SIG-M5 (cell line): Measurements from ENCODE around the gene RGS3.

Source experiments
- DNase-seq: peaks from one replicate; lab custom pipeline; 2025; lab: John Stamatoyannopoulos, UW

The RGS3 gene

DNA sequence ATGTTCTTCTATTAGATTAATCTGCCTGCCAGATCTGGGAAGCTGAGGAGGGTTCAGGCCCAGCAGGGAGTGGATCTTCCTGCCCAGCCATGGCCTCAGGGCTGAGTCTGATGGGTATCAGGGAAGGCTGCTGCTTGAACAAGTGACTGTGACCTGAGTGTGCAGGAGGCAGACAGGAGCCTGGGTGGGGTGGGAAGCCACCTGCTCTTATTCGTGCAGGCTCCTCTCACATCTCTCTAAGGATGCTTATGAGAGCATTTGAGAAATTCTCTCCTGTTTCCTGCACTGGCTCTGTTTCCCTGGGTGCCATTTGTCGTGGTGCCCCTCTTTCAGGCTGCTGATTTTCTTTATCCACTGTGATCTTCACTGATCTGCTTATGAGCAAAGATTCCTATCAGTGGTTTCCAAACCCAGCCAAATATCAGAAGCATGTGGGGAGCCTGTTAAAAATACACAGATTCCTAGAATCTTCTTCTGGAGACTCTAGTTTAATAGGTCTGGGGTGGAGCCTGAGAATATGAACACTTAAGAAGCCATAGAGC is 2.1 kb downstream of the RGS3 start:
- DNase-seq, result no peak

DNA sequence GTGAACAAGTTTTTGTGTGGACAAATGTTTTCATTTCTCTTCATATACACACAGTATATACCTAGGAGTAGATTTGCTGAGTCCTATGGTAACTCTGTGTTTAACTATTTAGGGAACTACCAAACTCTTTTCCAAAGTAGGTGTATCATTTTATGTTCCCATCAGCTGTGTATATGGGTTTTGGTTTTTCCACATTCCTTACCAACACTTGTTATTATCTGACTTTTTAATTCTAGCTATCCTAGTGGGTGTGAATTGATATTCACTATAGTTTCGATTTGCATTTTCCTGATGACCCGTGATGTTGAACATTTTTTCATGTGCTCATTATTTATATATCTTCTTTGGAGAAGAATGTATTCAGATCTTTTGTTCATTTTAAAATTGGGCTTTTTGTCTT is 3.7 kb downstream of the RGS3 start:
- DNase-seq, result no peak

DNA sequence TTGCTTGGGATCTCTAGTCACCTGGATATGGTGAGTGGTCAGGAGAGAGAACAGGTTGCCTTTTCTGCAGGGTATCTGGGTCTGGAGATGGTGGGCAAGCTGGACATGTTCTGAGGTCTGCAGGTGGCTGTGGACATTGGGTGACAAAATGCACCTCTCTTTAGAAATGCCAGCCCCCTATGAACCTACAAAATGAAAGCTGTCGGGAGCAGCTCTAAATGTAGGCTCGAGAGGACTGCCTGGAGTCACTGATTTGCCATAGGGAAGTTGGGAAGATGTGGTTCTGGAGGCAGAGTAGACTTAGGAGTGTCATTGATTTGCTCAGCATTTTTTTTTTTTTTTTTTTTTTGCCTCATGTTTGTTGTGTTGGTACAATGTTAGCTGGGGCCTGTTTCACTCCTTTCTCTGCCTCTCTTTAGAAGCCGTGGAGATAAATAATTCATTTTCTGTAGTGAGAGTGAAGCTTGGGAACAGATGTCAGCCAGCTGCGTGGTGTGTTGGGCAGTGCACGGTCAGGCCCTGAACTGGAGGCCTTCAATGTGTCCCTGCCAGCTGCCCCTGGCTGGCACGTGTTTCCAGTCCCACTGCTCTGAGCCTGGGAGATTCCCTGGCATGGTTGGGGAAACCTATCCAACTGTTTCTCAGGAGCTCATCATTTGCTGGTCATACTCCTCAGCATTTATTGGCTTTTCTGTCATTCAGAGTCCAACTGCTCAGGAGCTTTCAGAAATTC is 5.4 kb downstream of the RGS3 start:
- DNase-seq, result no peak

DNA sequence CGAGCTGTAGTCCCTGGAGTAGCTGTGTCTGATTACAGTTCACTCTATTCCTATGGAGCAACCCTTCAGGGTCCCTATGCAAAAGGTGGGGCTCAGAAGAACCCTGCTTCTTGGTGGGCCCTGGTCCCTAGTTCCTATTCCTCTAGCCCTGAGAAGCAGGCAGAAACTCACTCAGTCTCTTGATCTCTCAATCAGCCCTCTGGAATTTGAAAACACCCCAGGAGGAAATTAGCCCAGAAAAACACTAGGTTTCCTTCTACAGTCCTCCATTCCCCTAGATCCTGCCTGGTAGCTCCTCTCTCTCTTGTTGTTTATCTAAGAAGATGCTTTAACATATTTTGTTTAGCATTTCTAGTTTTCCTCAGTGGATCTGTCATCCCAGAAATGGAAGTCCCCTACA is 7.6 kb downstream of the RGS3 start:
- no peak for DNase-seq

DNA sequence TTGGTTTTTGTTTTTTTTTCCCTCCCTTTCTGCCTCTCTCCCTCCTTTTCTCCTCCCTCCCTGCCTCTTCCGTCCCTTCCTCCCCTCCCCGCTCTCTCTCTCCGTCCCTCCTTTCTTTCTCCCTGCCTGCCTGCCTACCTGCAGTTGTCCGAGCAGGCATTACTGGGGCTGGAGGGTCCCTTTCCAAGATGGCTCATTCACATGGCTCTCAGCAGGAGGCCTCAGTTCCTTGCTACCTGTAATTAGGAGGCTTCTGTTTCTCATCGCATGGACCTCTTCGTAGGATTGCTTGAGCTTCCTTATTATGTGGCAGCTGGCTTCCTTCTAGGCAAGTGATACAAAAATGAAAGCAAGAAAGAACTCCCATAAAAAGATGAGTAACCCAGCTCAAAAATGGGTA is 8.0 kb downstream of the RGS3 start:
- DNase-seq, result no peak

DNA sequence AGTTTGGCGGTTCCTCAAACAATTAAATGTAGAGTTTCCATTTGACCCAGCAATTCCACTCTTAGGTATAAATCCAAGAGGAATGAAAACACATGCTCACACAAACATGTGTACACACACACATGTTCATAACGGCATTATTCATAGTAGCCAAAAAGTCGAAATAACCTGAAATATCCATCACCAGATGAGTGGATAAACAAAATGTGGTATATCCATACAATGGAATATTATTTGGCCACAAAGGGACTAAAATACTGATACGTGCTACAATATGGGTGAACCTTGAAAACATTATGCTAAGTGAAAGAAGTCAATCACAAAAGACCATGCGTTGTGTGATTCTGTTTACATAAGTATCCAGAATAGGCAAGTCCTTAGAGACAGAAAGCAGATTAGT is 8.7 kb downstream of the RGS3 start:
- DNase-seq, result no peak

DNA sequence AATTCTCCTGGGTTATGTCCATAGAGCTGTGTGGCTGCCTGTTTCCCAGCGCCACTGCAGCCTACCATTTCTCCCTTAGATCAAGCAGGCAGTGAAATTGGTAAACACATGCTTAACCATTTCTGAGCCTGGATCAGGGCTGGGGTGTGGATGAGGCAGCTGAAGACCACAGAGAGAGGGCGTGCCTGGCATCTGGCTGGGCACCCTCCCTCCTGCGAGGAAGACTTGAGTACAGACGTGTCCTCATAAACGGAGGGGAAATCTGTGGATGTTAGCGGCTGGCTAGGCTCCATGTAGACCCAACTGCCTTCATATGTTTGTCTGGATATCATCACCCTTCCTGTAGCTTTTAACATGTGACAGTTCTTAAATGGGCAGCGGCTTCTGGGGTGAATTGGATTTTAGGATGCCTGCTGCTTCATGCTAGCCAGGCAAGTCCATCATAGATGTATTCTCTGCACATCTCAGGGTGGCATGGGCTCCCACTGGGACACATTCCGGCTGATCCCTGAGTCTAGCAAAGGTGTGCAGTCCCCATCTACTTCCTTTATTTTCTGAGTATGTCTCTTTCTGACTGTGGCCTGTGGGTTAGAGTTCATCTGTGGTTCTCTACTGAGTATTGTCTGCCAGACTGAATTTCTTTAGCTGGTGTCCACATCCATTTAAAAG is 11.0 kb downstream of the RGS3 start:
- DNase-seq, result no peak

DNA sequence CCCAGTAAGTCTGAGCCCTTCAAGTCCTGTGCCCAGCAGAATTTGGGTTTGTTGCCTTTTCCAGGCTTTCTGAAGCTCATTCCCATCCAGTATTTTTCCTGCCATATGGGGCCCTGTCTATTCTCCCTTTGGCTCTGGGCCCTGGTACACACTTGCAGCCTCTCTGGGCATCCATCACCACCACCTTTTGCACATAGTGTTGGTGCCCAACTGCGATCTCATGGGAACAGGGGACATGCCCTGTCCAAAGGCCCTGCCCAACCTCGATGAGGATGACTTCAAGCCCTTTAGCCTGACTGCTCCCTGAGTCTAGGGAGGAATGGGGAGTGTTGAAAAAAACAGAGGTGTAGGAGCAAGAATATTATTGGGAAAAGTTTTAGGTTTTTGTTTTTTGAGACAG is 11.5 kb downstream of the RGS3 start:
- no peak for DNase-seq

DNA sequence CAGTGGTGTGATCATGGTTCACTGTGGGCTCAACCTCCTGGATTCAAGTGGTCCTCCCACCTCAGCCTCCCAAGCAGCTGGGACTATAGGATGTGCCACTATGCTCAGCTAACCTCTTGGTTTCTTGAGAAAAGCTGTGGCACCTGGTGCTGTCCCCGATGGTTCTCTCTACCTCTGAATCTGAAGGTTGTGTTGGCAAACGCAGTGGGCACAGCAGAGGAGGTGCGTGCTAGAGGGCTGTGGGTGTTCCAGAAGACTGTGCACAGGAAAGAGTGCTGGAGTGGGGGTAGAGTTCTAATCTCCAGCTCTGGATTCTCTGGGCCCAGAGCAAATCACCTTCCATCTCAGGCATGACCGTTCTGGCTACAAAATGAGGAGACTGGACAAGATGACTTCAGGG is 12.5 kb downstream of the RGS3 start:
- DNase-seq, result no peak

DNA sequence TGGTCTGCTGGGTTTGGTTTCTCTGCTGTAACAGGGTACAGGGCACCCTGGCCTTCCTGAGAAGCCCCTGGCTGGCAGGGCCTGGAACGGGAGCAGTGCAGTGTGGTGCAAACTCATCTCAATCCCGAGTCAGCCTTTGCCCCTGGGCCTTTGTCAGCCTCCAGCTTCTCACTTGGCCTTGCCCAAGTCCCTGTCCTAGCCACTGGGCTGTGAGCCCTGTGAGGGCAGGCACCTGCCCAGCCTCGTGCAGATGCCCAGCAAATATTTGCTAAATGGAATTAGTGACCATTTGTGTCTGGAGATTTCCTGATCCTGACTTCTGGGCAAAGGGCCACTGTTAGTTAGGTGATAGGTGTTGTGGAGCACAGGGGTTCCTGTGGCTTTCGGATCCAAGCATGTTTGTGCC is 13.0 kb downstream of the RGS3 start:
- DNase-seq, result no peak

DNA sequence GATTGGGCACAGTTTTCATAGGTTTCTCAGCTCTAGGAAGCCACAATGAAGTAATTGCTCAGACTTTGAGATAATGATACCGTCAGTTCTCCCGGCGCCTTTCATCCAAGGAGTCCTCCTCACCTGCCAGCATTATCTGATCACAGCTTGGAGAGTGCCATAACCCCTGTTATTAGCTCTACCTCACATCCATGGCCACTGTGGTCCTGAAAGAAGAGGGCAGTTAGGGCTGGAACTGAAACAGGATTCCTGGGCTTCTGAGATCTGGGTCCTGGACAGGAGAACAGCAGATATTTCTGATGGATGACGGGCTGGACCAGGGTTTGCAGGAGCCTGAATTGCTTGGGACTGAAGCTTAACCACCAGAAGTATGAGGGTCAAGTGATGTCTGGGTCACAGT is 13.5 kb downstream of the RGS3 start:
- no peak for DNase-seq

DNA sequence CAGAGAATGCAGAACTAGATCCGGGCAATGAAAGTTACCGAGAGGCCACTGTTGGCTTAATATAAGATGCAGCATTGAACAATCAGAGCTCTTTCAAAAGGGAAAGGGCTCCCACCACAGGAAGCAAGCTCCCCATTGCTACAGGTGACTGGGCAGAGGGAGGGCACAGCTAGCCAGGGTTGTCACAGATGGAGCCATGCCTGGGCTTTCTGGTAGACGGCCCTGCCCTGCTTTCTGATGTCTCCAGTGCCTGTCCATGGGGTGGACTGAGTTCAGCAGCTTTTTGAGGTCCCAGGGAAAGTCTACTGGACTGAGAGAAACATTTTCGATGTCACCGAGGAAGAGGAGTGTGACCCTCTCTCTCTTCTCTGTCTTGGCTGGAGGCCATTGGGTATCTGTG is 14.1 kb downstream of the RGS3 start:
- no peak for DNase-seq

DNA sequence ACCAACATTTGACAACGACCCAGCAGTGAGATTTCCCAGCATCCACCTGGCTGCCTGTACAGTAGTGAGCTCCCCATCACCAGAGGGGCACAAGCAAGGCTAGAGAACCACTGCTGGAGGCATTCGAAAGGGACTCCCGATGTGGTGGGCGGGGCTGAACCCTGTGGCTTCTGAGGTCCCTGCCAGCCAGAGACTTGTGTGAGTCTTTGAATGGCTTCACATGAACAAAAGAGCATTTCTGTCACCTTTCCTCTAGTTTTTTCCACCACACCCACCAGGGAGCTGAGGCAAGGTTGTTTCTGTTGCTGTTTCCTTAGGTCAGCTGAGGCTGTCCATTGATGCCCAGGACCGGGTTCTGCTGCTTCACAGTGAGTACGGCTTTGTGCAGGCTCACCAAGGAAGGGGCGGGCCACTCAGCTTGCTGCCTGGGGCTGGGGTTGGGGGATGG is 15.7 kb downstream of the RGS3 start:
- DNase-seq, result no peak

DNA sequence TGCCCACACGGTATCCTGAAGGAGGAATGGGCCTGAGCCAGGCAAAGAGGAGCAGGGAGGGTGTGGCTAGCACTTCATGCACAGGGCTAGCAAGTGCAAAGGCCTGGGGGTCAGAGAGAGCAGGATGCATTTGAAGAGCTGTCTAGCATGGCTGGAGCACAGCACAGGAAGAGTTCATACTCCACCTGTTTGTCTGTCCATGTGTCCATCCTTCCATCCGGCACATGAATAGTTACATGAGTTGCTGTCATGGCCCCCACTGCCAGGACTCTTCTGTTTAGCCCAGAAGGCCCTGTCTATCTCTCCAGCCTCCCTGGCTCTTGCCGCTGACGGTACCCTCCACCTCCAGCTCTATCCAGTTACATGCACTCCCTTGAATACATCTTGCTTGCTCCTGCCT is 17.1 kb downstream of the RGS3 start:
- no peak for DNase-seq

DNA sequence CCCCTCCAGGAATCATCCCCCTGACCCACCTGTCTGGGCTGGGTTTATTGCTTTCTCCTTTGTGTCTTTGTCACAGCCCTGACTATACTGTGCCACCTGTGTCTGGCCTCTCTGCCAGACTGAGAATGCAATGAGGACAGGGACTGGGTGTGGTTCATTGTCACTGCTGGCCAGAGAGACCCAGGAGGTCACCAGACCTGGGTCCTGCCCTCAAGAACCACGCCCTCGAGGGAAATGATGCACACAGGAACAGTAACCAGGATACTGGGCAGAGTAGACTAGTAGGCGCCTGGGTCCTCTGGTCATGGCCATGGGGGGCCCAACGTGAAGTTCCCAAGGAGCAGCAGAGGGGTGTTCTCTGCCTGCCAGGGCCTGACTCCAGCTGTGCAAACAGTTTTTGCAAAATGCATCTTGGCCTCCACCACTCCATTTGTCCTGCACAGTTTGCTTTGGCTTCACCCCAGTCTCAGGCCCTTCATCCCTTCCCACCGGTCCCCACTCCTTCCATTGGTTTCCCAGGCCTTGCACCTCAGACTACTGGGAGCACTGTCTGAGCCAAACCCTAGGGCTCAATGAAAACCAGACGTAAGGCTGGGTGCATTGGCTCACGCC is 17.8 kb downstream of the RGS3 start:
- DNase-seq, result no peak

DNA sequence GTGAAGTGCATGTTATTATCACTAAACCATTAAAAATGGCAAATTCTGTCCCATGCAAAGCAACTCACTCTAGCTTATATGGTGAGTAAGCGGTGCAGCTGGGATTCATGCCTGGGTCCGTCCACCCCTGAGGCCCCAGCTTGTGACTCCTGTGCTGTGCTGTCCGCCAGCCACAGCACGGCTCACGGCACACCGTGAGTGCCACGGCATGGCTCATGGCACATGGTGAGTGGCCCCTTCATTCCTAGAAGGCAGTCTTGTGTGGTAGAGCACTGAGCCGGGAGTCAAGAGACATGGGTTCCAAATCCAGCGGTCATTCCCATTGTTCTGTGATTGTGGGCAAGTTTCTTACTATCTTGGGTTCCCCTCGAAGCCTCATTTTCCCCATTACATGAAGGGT is 18.8 kb downstream of the RGS3 start:
- DNase-seq, result no peak

DNA sequence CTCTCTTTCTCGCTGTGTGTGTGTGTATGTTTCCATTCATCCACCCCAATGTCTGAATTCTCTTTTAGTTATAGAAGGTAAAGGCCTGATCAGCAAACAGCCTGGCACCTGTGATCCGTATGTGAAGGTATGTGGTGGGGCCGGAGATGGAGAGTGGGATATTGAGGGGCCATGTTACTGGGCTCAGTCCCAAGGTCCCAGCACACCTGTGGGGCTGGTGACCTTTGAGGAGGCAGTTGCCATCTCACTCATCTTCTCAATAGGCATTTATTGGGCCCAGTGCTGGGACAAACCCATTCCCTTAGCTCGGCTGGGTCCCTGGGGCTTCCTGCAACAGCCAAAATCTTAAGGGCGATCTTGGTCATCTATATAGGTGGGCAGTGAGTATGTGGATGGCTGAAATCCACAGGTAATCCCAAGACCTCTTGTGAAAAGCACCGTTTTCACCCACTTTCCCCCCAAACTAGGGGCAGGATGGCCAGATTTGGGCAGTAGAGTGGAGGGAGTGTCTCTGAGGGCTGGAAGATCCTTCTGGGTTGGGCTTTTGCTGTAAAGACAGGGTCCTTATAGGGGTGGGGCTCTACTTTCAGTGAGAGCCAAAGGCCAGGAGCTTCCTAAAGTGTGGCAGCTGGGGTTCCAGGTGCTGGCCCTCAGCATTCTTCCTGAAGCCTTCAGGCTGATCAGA is 19.6 kb downstream of the RGS3 start:
- no peak for DNase-seq

DNA sequence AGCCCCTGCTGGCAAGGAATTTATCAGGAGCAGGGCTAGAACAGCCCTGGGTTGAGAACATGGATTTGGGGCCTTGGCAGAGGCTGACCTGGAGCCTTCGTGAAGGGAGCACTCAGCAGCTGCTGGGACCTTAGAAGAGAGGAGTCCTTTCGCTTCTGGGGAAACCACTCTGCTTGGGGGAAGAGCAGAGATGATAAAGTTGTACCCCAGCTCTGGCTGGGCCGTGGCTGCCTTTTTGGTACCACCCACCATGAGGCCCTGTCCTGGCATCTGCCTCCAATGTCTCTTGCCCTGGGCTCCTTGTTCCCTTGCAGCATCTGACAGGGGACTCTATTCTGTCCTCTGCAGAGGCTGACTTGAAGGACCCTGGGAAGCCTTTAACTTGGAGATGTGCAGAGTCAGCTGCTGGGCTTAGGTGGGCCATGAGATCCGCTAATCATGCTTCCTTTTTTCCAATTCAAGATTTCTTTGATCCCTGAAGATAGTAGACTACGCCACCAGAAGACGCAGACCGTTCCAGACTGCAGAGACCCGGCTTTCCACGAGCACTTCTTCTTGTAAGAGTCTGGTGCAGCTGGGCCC is 20.2 kb downstream of the RGS3 start:
- DNase-seq, result no peak

DNA sequence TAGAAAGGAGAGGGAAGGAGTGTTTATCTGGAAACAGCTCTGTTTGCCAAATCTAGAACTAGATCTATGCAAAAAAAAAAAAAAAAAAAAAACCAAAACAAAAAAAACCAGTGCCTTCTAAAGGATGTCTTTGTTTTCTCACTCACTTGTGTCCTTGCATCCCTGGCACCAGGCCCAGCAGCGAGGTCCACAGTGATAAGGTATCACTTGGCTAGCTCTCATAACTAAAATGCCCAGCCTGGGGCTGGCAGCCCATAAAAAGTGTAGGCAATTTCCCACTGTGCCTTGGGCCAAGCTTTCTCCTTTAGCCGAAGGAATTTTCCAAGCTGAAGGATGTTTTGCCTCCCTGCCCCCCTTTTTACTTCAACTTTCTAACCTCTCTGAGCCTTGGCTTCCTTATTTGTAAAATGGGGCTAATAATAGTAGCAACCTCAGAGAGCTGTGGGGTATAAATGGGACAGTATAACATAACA is 20.8 kb downstream of the RGS3 start:
- DNase-seq, result no peak

DNA sequence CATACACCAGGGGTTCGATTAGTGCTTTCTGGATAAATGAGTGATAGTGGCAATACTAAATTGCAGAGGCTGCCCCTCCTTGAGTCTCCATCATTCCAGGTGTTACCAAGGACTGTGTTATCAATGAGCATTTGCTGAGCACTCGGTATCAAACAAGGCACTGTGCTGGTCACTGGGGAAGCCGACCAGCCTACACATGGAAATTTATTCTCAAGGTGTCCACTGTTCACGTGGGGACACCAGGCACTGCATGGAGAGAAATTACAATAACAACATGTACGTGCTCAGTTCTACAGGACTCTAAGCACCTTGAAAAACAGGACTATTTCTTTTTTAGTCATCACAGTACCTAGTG is 22.2 kb downstream of the RGS3 start:
- DNase-seq, result no peak

DNA sequence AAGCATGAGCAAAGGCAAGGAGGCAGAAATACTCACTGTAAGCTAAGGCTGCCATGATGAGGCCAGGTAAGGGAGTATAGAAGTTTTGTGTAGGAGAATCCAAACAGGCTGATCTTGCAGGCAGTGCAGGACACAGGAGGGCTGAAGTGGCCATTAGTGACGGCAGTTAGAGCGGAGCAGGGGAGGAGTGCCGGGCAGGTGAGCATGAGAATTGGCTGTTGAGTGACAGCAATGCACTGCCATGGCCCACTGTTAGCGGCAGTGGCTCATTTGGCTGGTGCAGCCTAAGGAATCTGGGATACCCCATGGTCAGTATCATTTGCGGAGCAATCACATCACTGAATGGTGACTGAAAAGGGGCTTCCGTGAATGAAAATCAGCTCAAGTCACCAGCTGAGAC is 22.8 kb downstream of the RGS3 start:
- DNase-seq, result no peak

DNA sequence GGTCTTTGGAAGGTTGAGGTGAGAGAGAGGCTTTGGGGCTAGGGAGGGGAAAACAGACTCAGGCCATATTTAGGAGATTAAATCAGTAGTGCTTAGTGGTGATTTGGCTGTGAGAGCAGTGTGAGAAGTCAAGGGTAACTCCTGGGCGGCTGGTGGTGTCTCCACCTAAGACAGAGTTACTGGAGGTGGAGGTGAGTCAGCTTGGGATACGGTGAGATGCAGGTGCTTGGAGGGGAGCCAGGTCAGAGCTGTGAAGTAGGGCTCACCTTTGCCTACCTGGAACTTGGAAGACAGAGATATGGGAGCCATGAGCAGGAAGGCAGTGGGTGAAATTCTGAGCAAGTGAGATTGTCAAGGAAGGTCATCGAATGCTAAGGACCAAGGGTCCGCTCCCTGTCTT is 24.5 kb downstream of the RGS3 start:
- DNase-seq, result no peak
